Stomach smooth muscle (tissue), 2 donors: ENCODE measurements around the gene ABCB1.

Experiments used
- H3K27ac ChIP-seq: one replicate; pipeline ENCODE4 v1.7.0; 2013; ENCODE audit warnings: mild to moderate bottlenecking, low read length, inconsistent platforms
- H3K27me3 ChIP-seq, 2 donors: one replicate each; pipeline ENCODE4 v1.7.0; 2013; ENCODE audit warnings: low read length in 2 of 2; ENCODE audit not compliant: insufficient read depth in 2 of 2, control insufficient read depth in 1 of 2
- H3K36me3 ChIP-seq, 2 donors: one replicate each; pipeline ENCODE4 v1.7.0; 2013; ENCODE audit warnings: low read length in 2 of 2; ENCODE audit not compliant: control insufficient read depth in 2 of 2, insufficient read depth in 2 of 2
- H3K4me1 ChIP-seq: one replicate; pipeline ENCODE4 v1.7.0; 2013; ENCODE audit warnings: low read length; ENCODE audit not compliant: control insufficient read depth, insufficient read depth
- H3K4me3 ChIP-seq, 2 donors: one replicate each; pipeline ENCODE4 v1.7.0; 2013; ENCODE audit warnings: low read length in 2 of 2
- H3K9ac ChIP-seq, 2 donors: one replicate each; pipeline ENCODE4 v1.7.0; 2013; ENCODE audit warnings: low read length in 2 of 2, mild to moderate bottlenecking in 1 of 2
- H3K9me3 ChIP-seq, 2 donors: one replicate each; pipeline ENCODE4 v1.7.0; 2013; ENCODE audit warnings: low read length in 2 of 2; ENCODE audit not compliant: control insufficient read depth in 2 of 2
- donor health status: healthy.
- donor health status: Pancreatic carcinoma.

The ABCB1 gene

GRCh38 chr7:87552351-87552900 lies 48.3 kb downstream of the ABCB1 start:
- no peaks in the 10 kb centered on the region for H3K4me1 ChIP-seq
- no peaks in the 10 kb centered on the region for H3K36me3 ChIP-seq
- H3K27ac ChIP-seq: no peak overlapping the region
- H3K9me3 ChIP-seq: no peaks in the 10 kb centered on the region
- H3K4me3 ChIP-seq: no peak overlapping the region
- H3K27me3 ChIP-seq: no peaks in the 10 kb centered on the region
- no peak overlapping the region for H3K9ac ChIP-seq

DNA sequence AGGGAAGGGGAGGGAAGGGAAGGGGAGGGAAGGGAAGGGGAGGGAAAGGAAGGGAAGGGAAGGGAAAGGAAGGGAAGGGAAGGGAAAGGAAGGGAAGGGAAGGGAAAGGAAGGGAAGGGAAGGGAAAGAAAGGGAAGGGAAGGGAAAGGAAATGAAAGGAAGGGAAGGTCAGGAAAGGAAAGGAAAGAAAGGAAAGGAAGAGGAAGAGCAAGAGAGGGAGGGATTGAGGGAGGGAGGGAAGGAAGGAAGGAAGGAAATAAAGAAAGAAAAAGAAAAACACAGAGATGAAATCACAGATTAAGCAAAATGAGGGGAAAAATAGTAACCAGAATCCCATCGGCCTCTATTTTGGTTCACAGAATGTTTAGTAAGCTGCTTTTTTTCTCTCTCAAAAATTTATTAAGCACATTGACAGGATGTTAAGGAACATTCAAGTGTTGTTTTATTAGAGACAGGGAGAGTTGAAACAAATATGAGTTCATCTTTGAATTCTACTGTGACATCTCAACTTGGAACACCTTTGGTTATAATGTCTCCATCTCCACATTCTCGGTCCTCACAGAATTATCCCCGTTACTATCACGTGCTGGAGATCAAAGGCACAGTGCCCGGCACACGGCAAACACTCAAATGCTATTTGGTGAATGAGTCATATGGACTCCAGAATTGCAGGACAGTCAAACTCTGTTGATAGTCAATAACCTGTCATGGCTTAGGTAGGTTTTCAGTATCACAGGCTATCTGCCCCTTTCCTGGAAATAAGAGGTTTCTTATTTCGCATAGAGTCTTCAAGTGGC lies 52.4 kb downstream of the ABCB1 start:
- no peaks in the 10 kb centered on the region for H3K4me1 ChIP-seq
- H3K9me3 ChIP-seq: no peaks in the 10 kb centered on the region
- no peak overlapping the region for H3K27ac ChIP-seq
- H3K4me3 ChIP-seq: no peak overlapping the region
- H3K36me3 ChIP-seq: no peaks in the 10 kb centered on the region
- H3K9ac ChIP-seq: no peak overlapping the region
- H3K27me3 ChIP-seq: no peaks in the 10 kb centered on the region

DNA sequence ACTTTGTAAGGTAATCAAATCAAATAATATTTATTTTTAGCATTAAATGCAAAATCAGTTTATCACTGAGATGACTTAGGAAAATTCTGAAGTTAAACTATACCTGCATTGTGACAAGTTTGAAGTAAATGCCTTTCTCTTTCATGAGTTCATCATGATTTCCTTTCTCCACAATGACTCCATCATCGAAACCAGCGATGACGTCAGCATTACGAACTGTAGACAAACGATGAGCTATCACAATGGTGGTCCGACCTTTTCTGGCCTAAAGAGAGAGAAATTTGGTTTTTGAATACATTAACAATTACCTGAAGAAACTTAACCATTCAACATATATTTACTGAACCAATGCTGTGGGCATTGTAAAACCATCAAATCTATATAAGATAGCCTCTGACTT lies 54.9 kb downstream of the ABCB1 start:
- H3K9me3 ChIP-seq: no peaks in the 10 kb centered on the region
- no peaks in the 10 kb centered on the region for H3K4me1 ChIP-seq
- H3K9ac ChIP-seq: no peak overlapping the region
- H3K36me3 ChIP-seq: no peaks in the 10 kb centered on the region
- no peak overlapping the region for H3K27ac ChIP-seq
- H3K27me3 ChIP-seq: no peaks in the 10 kb centered on the region
- H3K4me3 ChIP-seq: no peak overlapping the region

GRCh38 chr7:87543623-87544022 lies 57.1 kb downstream of the ABCB1 start:
- Histone ChIP-seq H3K36me3 (no peaks in the 10 kb centered on the region), H3K9me3 (no peaks in the 10 kb centered on the region), H3K27me3 (no peaks in the 10 kb centered on the region), H3K27ac (no peak overlapping the region), H3K9ac (no peak overlapping the region), H3K4me1 (no peaks in the 10 kb centered on the region), H3K4me3 (no peak overlapping the region)

DNA sequence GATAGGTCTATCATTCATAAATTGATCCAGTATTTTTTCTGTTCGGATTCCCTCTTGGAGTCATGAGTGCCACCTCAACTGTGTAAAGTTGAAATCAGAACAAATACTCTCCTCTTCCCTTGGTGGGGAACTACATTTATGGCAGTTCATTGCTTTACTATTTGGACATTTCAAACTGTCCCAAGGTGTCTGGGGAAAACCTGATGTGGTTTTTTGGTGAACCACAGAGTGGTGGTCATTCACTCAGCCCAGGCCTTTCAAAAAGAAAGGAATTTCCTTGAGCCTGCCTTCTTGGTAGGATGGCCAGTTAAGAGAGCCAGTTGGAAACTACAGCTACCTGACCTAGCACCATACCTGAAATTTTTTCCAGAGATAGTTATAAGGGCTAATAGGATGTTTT lies 59.0 kb downstream of the ABCB1 start:
- Histone ChIP-seq H3K4me3 (no peak overlapping the region), H3K36me3 (no peaks in the 10 kb centered on the region)

DNA sequence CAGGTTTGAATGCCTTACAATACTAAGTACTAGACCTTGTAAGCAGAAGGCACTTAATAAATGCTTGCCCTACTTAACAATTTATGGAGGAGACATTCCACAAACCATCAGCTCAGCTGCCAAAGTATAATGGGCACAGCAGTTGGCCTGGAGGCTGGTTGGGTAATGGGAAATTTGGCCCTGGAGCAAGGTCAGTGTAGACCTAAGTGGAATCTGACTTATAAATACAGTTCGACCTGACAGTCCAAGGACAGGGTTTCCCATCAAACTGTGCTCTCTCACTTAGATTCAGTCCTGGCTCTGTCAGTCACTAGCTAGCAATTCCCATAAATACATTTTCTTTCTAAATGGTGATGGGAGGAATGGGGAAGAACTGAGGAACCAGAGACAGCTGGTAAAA lies 62.6 kb downstream of the ABCB1 start:
- Histone ChIP-seq H3K9me3 (peaks cover 0 to 4% of the 10 kb centered on the region in 2 donors), H3K27me3 (no peaks in the 10 kb centered on the region), H3K27ac (no peak overlapping the region), H3K4me3 (no peak overlapping the region), H3K4me1 (no peaks in the 10 kb centered on the region), H3K9ac (no peak overlapping the region), H3K36me3 (no peaks in the 10 kb centered on the region)

More for the DNA sequence above, 59.0 kb downstream of the ABCB1 start:
- no peak overlapping the region for H3K9ac ChIP-seq
- no peaks in the 10 kb centered on the region for H3K4me1 ChIP-seq
- H3K9me3 ChIP-seq: no peaks in the 10 kb centered on the region
- no peaks in the 10 kb centered on the region for H3K27me3 ChIP-seq
- no peak overlapping the region for H3K27ac ChIP-seq

GRCh38 chr7:87534072-87534471 lies 66.6 kb downstream of the ABCB1 start:
- no peak overlapping the region for H3K4me3 ChIP-seq
- peaks cover 0 to 4% of the 10 kb centered on the region in 2 donors for H3K9me3 ChIP-seq
- no peaks in the 10 kb centered on the region for H3K36me3 ChIP-seq
- H3K4me1 ChIP-seq: no peaks in the 10 kb centered on the region
- H3K27ac ChIP-seq: no peak overlapping the region
- H3K9ac ChIP-seq: no peak overlapping the region
- H3K27me3 ChIP-seq: no peaks in the 10 kb centered on the region

DNA sequence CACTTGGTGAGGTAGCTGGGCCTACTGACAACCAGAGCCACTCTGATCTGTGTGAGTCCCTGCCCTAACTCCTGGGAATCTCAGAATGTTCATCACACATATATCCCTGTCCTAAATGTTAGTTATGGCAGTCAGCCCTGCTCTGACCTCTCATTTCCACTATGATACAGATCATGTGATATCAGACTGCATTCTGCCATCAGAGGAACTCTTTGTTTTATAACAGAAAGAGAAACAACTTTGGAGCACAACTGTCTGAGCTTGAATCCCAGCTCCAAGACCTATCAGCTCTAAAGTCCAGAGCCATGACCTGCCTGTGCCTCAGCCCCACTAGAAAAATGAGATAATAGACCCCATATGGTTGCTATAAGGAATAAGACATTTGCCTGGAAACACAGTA lies 70.6 kb downstream of the ABCB1 start:
- no peak overlapping the region for H3K27ac ChIP-seq
- H3K9me3 ChIP-seq: peaks cover 0 to 4% of the 10 kb centered on the region in 2 donors
- no peak overlapping the region for H3K9ac ChIP-seq
- no peak overlapping the region for H3K4me3 ChIP-seq
- H3K27me3 ChIP-seq: no peaks in the 10 kb centered on the region
- H3K36me3 ChIP-seq: no peaks in the 10 kb centered on the region
- H3K4me1 ChIP-seq: no peaks in the 10 kb centered on the region

DNA sequence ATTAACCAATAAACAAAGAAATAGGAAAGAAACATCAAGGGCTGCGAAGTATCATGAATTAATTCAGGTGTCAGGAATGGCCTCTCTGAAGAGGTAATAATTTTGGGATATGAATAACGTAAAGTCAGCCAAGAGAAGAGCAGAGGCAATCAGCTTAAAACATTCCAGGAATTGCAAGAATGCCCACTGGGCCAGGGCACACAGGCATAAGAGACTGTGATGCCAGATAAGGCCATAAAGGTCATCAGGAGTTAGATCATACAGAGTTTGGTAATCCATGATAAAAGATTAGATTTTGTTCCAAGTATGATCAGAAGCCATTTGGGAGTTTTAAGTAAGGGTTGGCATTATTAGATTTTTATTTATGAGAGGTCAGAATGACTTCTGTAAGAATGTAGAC lies 72.0 kb downstream of the ABCB1 start:
- H3K9me3 ChIP-seq: no peaks in the 10 kb centered on the region
- no peak overlapping the region for H3K4me3 ChIP-seq
- H3K27ac ChIP-seq: no peak overlapping the region
- no peak overlapping the region for H3K9ac ChIP-seq
- no peaks in the 10 kb centered on the region for H3K4me1 ChIP-seq
- H3K36me3 ChIP-seq: no peaks in the 10 kb centered on the region
- H3K27me3 ChIP-seq: no peaks in the 10 kb centered on the region

- H3K27me3 ChIP-seq: no peaks in the 10 kb centered on the region
- no peak overlapping the region for H3K4me3 ChIP-seq
- no peak overlapping the region for H3K9ac ChIP-seq
- no peaks in the 10 kb centered on the region for H3K4me1 ChIP-seq
- no peaks in the 10 kb centered on the region for H3K9me3 ChIP-seq
- no peak overlapping the region for H3K27ac ChIP-seq
- no peaks in the 10 kb centered on the region for H3K36me3 ChIP-seq
Observed at GRCh38 chr7:87518735-87519134, 81.9 kb downstream of the ABCB1 start.

- no peaks in the 10 kb centered on the region for H3K27me3 ChIP-seq
- H3K9me3 ChIP-seq: no peaks in the 10 kb centered on the region
- H3K27ac ChIP-seq: no peak overlapping the region
- no peaks in the 10 kb centered on the region for H3K4me1 ChIP-seq
- H3K9ac ChIP-seq: no peak overlapping the region
- no peaks in the 10 kb centered on the region for H3K36me3 ChIP-seq
- no peak overlapping the region for H3K4me3 ChIP-seq
Observed at GRCh38 chr7:87517891-87518290, 82.8 kb downstream of the ABCB1 start.
